Astrocyte of the spinal cord (primary cell): ENCODE results near the gene INTS13.

Experiments
- DNase-seq: peaks from one replicate; pipeline ENCODE4 v3.0.0; 2011; ENCODE audit warnings: low read depth, low spot score
- H3K4me3 ChIP-seq: 2 replicates; pipeline ENCODE4 v1.5.1; 2011; ENCODE audit warnings: low read depth, mild to moderate bottlenecking, low read length, moderate library complexity
- in situ Hi-C: cut with HindIII; loops from 2 replicates; pipeline ENCODE4 v1.10.0; 2017; ENCODE audit warnings: low sequenced_read_pairs
- TF ChIP-seq, protein P1 (sequence below): IDR thresholded peaks from 2 replicates; pipeline ENCODE4 v1.5.1; 2012; ENCODE audit warnings: low read depth, mild to moderate bottlenecking, low read length, inconsistent platforms

Gene INTS13

DNA sequence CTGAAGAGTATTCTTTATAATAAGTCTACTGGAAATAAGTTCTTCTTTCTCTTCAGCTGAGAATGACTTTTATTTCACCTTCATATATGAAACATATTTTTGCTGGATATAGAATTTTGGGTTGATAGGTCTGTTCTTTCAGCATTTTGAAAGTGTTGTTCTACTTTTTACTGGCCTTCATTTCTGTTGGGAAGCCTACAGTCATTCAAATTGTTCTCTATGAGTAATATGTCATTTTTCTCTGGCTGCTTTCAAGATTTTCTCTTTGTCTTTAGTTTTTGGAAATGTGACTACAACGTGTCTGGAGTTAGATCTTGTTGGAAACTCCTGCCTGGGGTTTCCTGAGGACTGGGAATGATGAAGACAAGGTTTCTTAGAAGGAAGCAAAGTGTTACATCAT is 10.5 kb upstream of the INTS13 start:
- TF ChIP-seq, protein P1, sequence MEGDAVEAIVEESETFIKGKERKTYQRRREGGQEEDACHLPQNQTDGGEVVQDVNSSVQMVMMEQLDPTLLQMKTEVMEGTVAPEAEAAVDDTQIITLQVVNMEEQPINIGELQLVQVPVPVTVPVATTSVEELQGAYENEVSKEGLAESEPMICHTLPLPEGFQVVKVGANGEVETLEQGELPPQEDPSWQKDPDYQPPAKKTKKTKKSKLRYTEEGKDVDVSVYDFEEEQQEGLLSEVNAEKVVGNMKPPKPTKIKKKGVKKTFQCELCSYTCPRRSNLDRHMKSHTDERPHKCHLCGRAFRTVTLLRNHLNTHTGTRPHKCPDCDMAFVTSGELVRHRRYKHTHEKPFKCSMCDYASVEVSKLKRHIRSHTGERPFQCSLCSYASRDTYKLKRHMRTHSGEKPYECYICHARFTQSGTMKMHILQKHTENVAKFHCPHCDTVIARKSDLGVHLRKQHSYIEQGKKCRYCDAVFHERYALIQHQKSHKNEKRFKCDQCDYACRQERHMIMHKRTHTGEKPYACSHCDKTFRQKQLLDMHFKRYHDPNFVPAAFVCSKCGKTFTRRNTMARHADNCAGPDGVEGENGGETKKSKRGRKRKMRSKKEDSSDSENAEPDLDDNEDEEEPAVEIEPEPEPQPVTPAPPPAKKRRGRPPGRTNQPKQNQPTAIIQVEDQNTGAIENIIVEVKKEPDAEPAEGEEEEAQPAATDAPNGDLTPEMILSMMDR = no peak
- DNase-seq = no peak
- in situ Hi-C loops = no loop called here

DNA sequence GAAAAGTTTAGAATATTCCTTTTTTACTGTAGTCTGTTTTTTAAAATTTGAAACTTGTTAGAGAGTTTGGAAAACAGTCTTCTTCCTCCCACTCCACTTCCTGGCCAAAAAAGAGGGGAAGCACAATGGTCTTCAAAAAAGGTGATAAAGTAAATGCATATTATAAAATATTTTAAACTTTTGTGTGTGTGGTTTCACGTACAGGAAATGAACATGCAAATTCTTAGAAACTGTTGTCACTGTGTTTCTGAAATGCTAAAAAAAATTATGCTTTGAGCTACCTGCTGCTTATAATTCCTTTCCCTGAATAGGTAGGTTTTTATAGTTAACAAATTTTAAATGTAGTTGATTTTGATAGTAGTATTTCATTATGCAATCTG is 3.4 kb upstream of the INTS13 start:
- TF ChIP-seq, protein P1 = no peak
- in situ Hi-C loops = no loop called here
- no peak overlapping the region for H3K4me3 ChIP-seq
- no peak for DNase-seq

More for the DNA sequence above, 10.5 kb upstream of the INTS13 start:
- no peak overlapping the region for H3K4me3 ChIP-seq

DNA sequence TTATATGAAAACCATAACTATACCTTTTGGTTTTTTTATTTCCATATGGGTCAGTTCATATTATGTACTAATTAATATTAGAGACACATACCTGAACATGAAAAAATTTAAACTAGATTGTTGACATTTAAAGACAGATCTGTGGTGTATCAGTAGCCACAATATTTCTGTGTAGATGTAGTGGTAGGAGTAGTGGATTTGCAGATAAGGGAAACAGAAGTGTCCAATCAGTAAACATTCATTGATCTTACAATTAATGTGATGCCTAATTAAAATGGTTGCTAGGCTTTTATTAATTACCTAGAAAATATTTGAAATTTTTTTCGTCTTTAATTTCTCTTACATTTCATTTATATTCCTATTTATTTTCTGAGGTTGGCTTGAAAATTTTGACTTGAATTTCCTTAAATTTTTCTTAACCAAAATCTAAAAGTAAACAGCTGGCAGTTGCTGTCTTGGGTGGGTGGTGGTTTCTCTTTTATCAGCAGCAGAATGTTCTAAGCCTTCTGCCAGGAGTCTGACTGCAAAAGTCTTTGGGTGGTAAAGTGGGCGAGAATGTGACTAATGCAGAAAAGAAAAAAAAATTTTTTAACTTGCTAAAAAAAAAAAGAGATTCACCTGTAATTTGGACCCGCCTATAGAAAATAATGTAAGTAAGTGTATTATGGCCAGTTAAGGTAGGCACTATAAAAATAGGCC is 2.9 kb upstream of the INTS13 start:
- TF ChIP-seq, protein P1 = no peak
- peak; percentile 8 for DNase-seq
- in situ Hi-C loops = no loop called here
- no peak overlapping the region for H3K4me3 ChIP-seq

DNA sequence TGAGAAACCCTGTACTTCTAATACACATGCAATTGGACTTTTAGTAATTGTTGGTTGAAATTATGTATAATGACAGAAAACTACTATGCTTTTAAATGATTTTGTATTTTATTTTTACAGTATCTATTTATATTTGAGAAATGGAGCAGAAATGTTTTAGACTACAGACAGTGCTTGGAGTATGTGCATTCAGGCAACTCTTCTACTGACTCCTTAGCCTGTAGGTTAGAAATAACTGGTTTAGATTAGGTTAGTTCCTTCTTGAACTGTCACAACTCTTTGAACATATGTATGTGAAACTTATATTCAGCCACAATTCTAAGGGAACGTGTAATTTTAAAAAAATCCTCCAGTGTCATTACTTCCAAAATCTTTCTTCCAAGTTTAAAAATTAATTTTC is 2.2 kb upstream of the INTS13 start:
- in situ Hi-C loops = no loop called here

DNA sequence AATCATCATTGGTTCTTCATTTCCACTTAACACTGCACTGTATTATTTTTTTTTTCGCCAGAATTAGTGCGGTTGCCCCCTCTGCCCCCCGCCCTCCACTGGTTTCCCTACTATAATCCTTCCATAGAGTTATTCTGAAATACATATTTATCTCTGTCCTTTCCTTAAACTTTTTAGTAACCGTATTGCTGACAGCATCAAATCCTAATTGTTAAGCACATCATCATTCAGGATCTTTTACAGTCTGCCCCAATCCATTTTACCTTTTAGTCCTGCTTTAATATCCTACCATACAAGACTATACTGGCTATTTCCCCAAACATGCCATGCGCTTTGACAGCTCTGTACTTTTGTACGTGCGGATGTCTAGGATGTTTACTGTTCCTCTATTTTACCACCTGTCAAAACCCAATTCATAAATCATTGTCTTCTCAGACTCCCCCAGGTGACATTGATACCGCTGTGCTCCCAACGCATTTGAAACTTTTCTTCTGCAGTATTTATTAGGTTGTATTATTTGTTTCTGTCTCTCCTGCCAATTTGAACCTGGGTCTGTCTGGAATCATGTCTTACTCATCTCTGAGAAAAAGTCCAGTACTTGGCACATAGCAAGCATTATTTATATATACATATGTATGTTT is 1.5 kb upstream of the INTS13 start:
- in situ Hi-C loops = no loop called here
- H3K4me3 ChIP-seq = peak overlapping the region; percentile 78
- DNase-seq = peak; percentile 15
- TF ChIP-seq, protein P1 = no peak

More for the DNA sequence above, 2.2 kb upstream of the INTS13 start:
- no peak overlapping the region for H3K4me3 ChIP-seq
- TF ChIP-seq, protein P1 = no peak
- no peak for DNase-seq

DNA sequence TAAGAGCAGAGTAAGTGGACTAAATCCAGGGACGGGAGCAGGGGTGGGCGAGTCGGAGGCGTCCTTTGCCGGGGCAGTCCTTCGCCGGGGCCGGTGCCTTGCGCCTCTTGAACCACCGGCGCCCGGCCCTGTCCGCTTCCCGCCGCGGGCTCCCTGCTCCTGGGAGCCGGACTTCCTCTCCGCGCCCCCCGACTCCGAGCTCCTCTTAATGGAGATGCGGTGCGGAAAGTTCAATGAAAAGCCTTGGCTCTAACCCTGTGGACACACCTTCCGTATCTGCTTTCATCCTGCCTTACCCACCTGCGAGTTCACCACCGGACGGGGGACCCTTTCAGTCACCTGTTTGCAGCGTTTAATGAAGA is 901 bp upstream of the INTS13 start:
- in situ Hi-C loops = no loop called here
- DNase-seq = no peak
- peak overlapping the region; percentile 78 for H3K4me3 ChIP-seq
- TF ChIP-seq, protein P1 = no peak
